NT2/D1 (cell line): ENCODE results near the gene PRSS27.

Experiments
- SUZ12 ChIP-seq: IDR thresholded peaks from 2 replicates; pipeline ENCODE4 v1.6.1; 2011; ENCODE audit not compliant: insufficient read length, insufficient read depth; ENCODE audit errors: extremely low read depth
- YY1 ChIP-seq: IDR thresholded peaks from 2 replicates; pipeline ENCODE4 v1.6.1; 2011; ENCODE audit not compliant: insufficient read length, insufficient read depth

DNA sequence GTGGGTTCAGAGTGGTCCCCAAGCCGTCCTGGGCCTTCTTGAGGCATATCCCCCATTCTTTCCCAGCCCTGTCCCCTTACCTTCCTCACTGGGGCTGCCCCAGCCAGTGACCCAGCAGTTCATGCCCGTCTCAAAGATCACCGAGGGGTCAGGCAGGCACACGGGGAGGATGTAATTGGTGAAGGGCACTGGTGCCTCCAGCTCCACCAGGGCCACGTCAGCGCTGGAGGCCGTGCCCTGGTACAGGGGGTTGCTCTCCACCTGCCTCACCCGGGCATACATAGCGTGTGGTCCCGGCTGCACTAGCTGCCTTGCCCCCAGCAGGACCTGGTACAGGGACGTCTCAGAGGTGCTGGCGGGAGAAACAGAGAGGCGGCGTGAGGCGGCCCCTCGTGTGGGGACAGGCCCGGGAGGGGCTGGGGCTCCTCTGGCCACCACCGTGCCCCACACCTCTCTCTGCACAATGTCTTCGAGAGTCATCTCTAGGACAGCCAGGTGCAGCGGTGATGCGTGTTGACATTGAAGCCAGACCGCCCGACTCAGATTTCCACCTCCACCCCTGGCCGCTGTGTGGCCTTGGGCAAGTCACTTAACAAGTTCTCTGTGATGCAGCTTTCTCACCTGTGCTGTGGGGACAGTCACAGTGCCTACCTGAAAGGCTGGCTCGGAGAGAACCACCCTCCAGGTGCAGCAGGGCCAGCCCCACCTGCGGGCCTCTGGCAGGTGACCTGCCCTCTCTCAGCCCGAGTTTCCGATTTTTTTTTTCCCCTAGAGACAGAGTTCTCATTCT, 5.8 kb downstream of the PRSS27 start:
- TF ChIP-seq YY1 (no peak), SUZ12 (no peak)
